ENCODE measurements around the gene RBM42. TPM values are rescaled to one million over a fixed set of nuclear protein-coding genes. Genes with fewer than 3 reads are reported as not detected.

RBM42 gene
- total RNA-seq, 2 experiments from 2014 or later, result 118 to 119 TPM

DNA sequence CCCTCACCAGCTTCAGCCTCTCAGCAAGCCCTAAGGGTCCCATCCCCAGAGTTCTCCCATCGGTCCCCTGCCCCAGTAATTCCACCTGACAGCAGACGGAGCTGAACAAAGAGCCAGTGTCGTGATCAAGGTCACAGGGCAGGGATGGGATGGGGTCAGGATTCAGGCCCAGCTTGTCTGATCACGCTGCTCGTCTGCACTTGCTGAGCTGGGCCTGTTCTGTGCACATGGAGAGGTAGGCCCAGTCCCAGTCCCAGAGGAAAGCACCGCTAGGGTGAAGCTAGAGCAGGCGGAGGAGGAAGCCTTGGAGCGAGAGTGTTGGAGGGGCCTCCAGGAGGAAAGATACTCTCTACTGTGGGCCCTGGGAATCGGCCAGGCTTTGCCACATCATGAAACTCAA is 7.1 kb upstream of the RBM42 start:
- H3K27ac Mint-ChIP-seq, result peak overlapping the region; percentile 53
- CTCF ChIA-PET, result no interaction called here
- no peak for DNase-seq
- POLR2A ChIA-PET, result interaction anchor here (0.8 kb wide), 2 partner anchors 9 kb away, joined by 3 read pairs; partner anchors contain the start of gene HAUS5
- H3K4me1 Mint-ChIP-seq (ENCODE audit: low read depth), result no peaks in the 10 kb centered on the region
- no peaks in the 10 kb centered on the region for H3K27me3 Mint-ChIP-seq (ENCODE audit: low read depth)
- ATAC-seq, result no peak
- H3K4me3 Mint-ChIP-seq, result no peak overlapping the region
- no peaks in the 10 kb centered on the region for H3K9me3 Mint-ChIP-seq (ENCODE audit: insufficient read depth)
- H3K36me3 Mint-ChIP-seq (ENCODE audit: low read depth), result peaks cover 23% of the 10 kb centered on the region

DNA sequence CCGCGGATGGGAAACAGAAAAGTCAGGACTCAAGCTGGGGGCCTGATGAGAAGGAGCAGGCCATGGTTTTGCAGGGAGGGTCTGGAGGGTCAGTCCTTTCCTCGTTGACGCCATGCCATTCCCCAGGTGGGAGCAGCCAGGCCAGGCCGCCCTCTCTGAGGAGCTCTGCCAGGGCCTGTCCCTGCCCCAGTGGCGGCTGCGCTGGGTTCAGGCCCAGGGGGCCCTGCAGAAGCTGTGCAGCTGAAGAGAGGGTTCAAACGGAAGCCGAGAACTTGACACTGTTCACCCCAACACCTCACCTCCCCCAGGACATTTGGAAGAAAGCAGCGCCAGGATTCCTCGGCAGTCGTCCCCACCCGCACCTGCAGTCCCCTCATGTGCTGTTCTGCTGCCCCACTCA is 6.1 kb upstream of the RBM42 start:
- ChIA-PET POLR2A (interaction anchor here (0.8 to 1.9 kb wide), 2 partner anchors 10 kb away, joined by 3 to 5 read pairs; partner anchors contain the start of gene HAUS5), CTCF (no interaction called here)
- Mint-ChIP-seq H3K36me3 (ENCODE audit: low read depth) (peaks cover 20% of the 10 kb centered on the region), H3K4me1 (ENCODE audit: low read depth) (no peaks in the 10 kb centered on the region), H3K4me3 (no peak overlapping the region), H3K27ac (no peak overlapping the region), H3K27me3 (ENCODE audit: low read depth) (no peaks in the 10 kb centered on the region), H3K9me3 (ENCODE audit: insufficient read depth) (no peaks in the 10 kb centered on the region)
- ATAC-seq, result no peak
- DNase-seq, result no peak

DNA sequence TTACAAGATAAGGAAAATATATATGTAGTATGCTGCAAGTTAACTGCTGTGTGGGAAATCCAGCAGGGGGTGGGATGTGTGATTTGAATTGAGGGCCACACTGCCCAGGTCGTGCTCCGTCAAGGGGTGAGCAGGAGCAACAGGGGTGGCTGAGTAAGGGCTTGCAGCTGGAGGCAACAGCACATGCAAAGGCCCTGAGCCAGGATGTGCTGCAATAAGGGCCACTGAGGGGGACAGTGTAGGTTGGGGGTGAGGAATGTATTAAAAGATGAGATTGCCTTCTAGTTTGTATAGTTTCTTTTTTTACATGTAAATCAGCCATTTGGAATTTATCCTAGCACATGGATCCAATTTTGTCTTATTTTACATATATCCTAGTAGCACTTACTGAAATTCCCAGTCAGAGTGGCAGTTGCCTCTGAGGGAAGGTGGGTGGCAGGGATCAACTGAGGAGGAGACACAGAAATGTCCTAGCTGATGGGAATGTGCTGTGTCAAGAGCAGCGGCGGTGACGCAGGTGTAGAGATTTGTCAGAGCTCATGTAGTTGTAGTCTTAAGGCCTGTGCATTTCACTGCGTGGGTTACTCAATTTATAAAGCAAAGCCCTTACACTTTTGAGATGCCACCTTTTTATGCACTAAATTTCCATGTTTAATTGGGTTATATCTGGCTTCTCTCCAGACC is 5.4 kb upstream of the RBM42 start:
- no peak for DNase-seq

DNA sequence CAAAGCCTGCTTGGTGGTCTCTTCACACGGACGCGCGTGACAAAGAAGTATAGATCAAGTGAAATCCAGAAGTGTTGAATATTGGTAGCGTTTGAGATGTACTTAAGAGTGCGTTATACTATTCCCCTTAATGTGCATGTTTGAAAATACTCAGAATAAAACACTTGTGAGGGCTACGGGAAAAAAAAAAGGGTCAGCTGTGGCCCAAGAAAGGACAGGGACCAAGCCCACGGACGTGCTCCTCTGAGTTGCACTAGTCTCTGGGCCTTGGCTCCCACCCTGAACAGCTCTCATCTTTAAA is 622 bp upstream of the RBM42 start:
- Mint-ChIP-seq H3K9me3 (ENCODE audit: insufficient read depth) (no peaks in the 10 kb centered on the region), H3K4me1 (ENCODE audit: low read depth) (peaks cover 22% of the 10 kb centered on the region), H3K36me3 (ENCODE audit: low read depth) (peaks cover 39% of the 10 kb centered on the region), H3K27me3 (ENCODE audit: low read depth) (no peaks in the 10 kb centered on the region), H3K4me3 (peak overlapping the region; percentile 93), H3K27ac (peak overlapping the region; percentile 96)
- ChIA-PET CTCF (no interaction called here), POLR2A (interaction anchor here (0.7 kb wide), 1 partner anchor 20 kb away, joined by 3 read pairs; the partner anchor contains the start of gene COX6B1)
- no peak for DNase-seq
- ATAC-seq, result no peak

More for the DNA sequence above, 5.4 kb upstream of the RBM42 start:
- Mint-ChIP-seq H3K4me3 (no peak overlapping the region), H3K4me1 (ENCODE audit: low read depth) (peaks cover 4% of the 10 kb centered on the region), H3K9me3 (ENCODE audit: insufficient read depth) (no peaks in the 10 kb centered on the region), H3K36me3 (ENCODE audit: low read depth) (peaks cover 20% of the 10 kb centered on the region), H3K27me3 (ENCODE audit: low read depth) (no peaks in the 10 kb centered on the region), H3K27ac (peak overlapping the region; percentile 26)
- no peak for ATAC-seq
- CTCF ChIA-PET, result interaction anchor here (1.2 kb wide), 2 partner anchors 10 to 75 kb away, joined by 3 to 4 read pairs; no protein-coding TSS in a partner anchor
- POLR2A ChIA-PET, result interaction anchor here (1.9 kb wide), 1 partner anchor 10 kb away, joined by 5 read pairs; the partner anchor contains the start of gene HAUS5

DNA sequence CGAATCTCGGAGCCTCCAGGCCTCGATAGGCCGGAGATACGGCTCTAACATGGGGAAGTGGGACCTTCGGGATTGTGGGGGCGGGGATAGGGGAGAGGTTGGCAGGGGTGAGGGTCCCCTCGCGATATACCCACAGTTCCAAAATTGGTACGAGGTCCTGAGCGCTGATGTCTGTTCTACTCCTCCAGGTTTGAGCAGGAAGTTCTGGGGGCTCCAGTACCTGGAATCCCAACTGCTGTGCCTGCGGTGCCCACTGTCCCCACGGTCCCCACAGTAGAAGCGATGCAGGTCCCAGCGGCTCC is 447 bp downstream of the RBM42 start:
- DNase-seq (no peak), ATAC-seq (no peak)
- ChIA-PET POLR2A (interaction anchor here (0.7 to 0.8 kb wide), 2 partner anchors 15 to 17 kb away, joined by 3 read pairs; partner anchors contain the start of gene HAUS5), CTCF (interaction anchor here (3.6 kb wide), 1 partner anchor 14 kb away, joined by 10 read pairs; the partner anchor contains the start of gene ETV2)
- Mint-ChIP-seq H3K36me3 (ENCODE audit: low read depth) (peaks cover 43% of the 10 kb centered on the region), H3K9me3 (ENCODE audit: insufficient read depth) (no peaks in the 10 kb centered on the region), H3K4me1 (ENCODE audit: low read depth) (peaks cover 22% of the 10 kb centered on the region), H3K27me3 (ENCODE audit: low read depth) (no peaks in the 10 kb centered on the region), H3K4me3 (peak overlapping the region; percentile 93), H3K27ac (peak overlapping the region; percentile 96)

DNA sequence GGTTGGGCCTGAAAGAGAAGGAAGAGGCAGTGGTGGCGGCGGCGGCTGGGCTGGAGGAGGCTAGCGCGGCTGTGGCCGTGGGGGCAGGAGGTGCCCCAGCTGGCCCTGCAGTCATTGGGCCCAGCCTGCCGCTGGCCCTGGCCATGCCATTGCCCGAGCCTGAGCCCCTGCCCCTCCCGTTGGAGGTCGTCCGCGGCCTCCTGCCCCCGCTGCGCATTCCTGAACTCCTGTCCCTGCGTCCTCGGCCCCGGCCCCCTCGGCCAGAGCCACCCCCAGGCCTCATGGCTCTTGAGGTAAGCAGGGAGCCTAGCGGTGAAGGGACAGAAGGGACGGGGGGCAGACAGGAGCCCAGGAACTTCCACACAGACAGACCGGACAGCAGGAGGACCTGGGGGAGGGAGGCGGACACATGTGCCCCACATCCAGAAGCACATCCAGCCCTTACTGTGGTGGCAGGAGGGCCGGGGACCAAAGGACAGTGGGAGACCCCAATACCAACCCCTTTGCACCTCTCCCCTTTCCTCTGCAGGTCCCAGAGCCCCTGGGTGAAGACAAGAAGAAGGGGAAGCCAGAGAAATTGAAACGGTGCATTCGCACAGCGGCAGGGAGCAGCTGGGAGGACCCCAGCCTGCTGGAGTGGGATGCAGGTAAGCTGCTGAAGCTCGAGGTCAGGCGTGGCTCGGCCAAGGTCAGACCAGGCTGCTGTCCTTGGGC is 5.0 kb downstream of the RBM42 start:
- CTCF ChIA-PET, result no interaction called here

DNA sequence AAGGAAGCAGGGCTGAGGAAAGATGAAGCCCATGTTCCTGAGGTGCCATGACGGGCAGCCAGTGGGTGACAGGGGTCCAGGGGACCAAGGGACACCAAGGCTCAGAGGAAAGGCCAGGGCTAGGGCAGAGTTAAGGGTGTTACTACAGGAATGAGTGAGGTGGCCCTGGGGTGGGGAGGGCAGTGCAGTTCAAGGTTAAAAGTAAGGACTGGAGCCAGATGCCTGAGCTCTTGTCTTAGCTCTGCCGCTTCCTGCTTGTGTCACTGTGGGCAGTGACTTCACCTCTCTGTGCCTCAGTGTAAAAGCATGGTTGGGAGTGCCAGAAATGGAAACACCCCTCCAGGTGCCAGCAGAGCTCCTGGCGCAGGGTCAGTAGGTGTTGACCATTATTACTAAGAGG is 7.8 kb downstream of the RBM42 start:
- ChIA-PET CTCF (no interaction called here), POLR2A (no interaction called here)
- Mint-ChIP-seq H3K4me1 (ENCODE audit: low read depth) (peaks cover 8% of the 10 kb centered on the region), H3K9me3 (ENCODE audit: insufficient read depth) (no peaks in the 10 kb centered on the region), H3K27me3 (ENCODE audit: low read depth) (no peaks in the 10 kb centered on the region), H3K4me3 (no peak overlapping the region), H3K27ac (no peak overlapping the region), H3K36me3 (ENCODE audit: low read depth) (peaks cover 43% of the 10 kb centered on the region)
- no peak for DNase-seq
- no peak for ATAC-seq

More for the DNA sequence above, 5.0 kb downstream of the RBM42 start:
- no peak for ATAC-seq
- Mint-ChIP-seq H3K9me3 (ENCODE audit: insufficient read depth) (no peaks in the 10 kb centered on the region), H3K27ac (no peak overlapping the region), H3K27me3 (ENCODE audit: low read depth) (no peaks in the 10 kb centered on the region), H3K4me1 (ENCODE audit: low read depth) (peaks cover 16% of the 10 kb centered on the region), H3K4me3 (no peak overlapping the region), H3K36me3 (ENCODE audit: low read depth) (peaks cover 59% of the 10 kb centered on the region)
- POLR2A ChIA-PET, result no interaction called here
- no peak for DNase-seq

DNA sequence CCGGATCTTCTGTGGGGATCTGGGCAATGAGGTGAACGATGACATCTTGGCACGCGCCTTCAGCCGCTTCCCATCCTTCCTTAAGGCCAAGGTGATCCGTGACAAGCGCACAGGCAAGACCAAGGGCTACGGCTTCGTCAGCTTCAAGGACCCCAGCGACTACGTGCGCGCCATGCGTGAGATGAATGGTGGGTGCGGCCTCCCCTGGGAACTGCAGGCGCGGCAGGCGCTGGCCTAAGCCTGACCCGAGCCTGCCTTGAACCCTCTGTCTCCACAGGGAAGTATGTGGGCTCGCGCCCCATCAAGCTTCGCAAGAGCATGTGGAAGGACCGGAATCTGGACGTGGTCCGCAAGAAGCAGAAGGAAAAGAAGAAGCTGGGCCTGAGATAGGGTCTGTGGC is 8.3 kb downstream of the RBM42 start:
- peaks cover 38% of the 10 kb centered on the region for H3K36me3 Mint-ChIP-seq (ENCODE audit: low read depth)
- DNase-seq, result no peak
- ChIA-PET CTCF (no interaction called here), POLR2A (interaction anchor here (1.2 kb wide), 1 partner anchor 24 kb away, joined by 5 read pairs; no protein-coding TSS in a partner anchor)
- ATAC-seq, result no peak
- no peaks in the 10 kb centered on the region for H3K9me3 Mint-ChIP-seq (ENCODE audit: insufficient read depth)
- H3K4me1 Mint-ChIP-seq (ENCODE audit: low read depth), result peaks cover 13% of the 10 kb centered on the region
- no peaks in the 10 kb centered on the region for H3K27me3 Mint-ChIP-seq (ENCODE audit: low read depth)
- H3K4me3 Mint-ChIP-seq, result no peak overlapping the region
- no peak overlapping the region for H3K27ac Mint-ChIP-seq

DNA sequence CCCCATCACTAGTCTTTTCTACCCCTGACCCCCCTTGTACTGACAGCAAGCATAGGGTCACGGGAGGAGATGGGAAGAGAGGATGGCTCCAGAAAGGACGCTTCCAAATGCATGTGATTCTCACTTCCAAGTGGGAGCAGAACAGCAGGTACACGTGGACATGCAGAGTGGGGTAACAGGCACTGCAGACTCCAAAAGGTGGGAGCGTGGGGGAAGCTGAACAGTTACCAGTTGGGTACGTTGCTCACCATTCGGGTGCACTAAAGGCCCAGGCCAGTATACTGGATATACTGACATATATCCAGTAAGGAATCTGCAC is 10.4 kb downstream of the RBM42 start:
- ChIA-PET CTCF (no interaction called here), POLR2A (interaction anchor here (1.0 kb wide), 1 partner anchor 9 kb away, joined by 3 read pairs; the partner anchor contains the start of gene COX6B1)
- H3K27me3 Mint-ChIP-seq (ENCODE audit: low read depth), result no peaks in the 10 kb centered on the region
- no peak overlapping the region for H3K27ac Mint-ChIP-seq
- H3K4me1 Mint-ChIP-seq (ENCODE audit: low read depth), result peaks cover 23% of the 10 kb centered on the region
- DNase-seq, result no peak
- peaks cover 23% of the 10 kb centered on the region for H3K36me3 Mint-ChIP-seq (ENCODE audit: low read depth)
- no peaks in the 10 kb centered on the region for H3K9me3 Mint-ChIP-seq (ENCODE audit: insufficient read depth)
- H3K4me3 Mint-ChIP-seq, result no peak overlapping the region
- no peak for ATAC-seq

DNA sequence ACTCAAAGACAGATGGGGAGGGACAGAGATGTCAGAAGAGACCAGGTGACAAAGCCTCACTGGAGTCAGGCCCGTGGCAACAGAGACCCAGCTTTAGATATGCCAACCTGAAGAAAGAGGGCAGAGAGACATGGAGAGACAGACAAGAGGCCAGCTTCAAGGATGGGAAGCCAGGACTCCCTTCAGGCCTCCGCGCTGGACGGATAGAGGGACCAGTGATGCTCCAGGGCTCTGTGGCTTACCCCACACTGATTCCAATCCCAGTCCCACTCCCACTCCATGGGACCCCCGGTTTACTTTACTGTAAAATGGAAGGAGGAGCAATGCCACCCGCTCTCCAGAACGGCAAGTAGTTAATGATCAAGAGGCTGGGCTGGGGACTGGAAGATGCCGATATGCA is 11.0 kb downstream of the RBM42 start:
- no peak for DNase-seq
- Mint-ChIP-seq H3K27me3 (ENCODE audit: low read depth) (no peaks in the 10 kb centered on the region), H3K36me3 (ENCODE audit: low read depth) (peaks cover 20% of the 10 kb centered on the region), H3K9me3 (ENCODE audit: insufficient read depth) (no peaks in the 10 kb centered on the region), H3K27ac (peak overlapping the region; percentile 12), H3K4me1 (ENCODE audit: low read depth) (peaks cover 28% of the 10 kb centered on the region), H3K4me3 (no peak overlapping the region)
- ATAC-seq, result no peak
- CTCF ChIA-PET, result no interaction called here
- POLR2A ChIA-PET, result interaction anchor here (1.0 kb wide), 1 partner anchor 8 kb away, joined by 3 read pairs; the partner anchor contains the start of gene COX6B1

DNA sequence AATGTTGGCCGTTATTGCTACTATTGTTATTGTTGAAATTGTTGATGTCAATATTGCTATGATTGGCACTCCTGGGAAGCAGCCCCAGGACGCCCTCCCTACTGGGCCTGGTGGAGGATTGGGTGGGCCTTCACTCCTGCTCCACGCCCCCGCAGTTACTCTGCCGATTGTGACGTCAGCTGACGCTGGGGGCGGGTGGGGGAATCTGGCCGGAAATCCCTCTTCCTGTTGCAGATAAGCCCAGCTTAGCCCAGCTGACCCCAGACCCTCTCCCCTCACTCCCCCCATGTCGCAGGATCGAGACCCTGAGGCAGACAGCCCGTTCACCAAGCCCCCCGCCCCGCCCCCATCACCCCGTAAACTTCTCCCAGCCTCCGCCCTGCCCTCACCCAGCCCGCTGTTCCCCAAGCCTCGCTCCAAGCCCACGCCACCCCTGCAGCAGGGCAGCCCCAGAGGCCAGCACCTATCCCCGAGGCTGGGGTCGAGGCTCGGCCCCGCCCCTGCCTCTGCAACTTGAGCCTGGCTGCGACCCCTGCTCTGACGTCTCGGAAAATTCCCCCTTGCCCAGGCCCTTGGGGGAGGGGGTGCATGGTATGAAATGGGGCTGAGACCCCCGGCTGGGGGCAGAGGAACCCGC is 12.8 kb downstream of the RBM42 start, which contains the start of gene ETV2:
Gene ETV2, plus strand, starts transcription at position 231 of the 637 bp plus-strand sequence. CDS start 716 bp downstream, outside the sequence.
- peak; percentile 77 for DNase-seq
- Mint-ChIP-seq H3K27me3 (ENCODE audit: low read depth) (no peaks in the 10 kb centered on the region), H3K4me3 (peak within 1 kb of the TSS; percentile 78), H3K9me3 (ENCODE audit: insufficient read depth) (no peaks in the 10 kb centered on the region), H3K36me3 (ENCODE audit: low read depth) (peaks cover 11% of the 10 kb centered on the region), H3K4me1 (ENCODE audit: low read depth) (peaks cover 40% of the 10 kb centered on the region), H3K27ac (peak within 1 kb of the TSS; percentile 90)
- ChIA-PET CTCF (interaction anchor here (3.2 kb wide), 1 partner anchor 10 kb away, joined by 10 read pairs; no protein-coding TSS in a partner anchor), POLR2A (interaction anchor here (0.9 kb wide), 1 partner anchor 115 kb away, joined by 3 read pairs; the partner anchor contains the start of gene HSPB6)
- no peak for ATAC-seq

Measured in activated CD8-positive, alpha-beta T cell treated with anti-CD3 and anti-CD28 coated beads, Interleukin-2, amount 10 ng/mL, durations not matched to agents 7 days and 5 days (primary cell).